HG02852 (cell line): ENCODE measurements around the gene FBXO9.

Experiments used
- ATAC-seq: cut with Tn5 transposase; IDR thresholded peaks from one replicate; pipeline ENCODE4 v1.9.1; 2021; ENCODE audit warnings: mild to moderate bottlenecking, moderate library complexity; ENCODE audit not compliant: unreplicated experiment

Gene FBXO9

DNA sequence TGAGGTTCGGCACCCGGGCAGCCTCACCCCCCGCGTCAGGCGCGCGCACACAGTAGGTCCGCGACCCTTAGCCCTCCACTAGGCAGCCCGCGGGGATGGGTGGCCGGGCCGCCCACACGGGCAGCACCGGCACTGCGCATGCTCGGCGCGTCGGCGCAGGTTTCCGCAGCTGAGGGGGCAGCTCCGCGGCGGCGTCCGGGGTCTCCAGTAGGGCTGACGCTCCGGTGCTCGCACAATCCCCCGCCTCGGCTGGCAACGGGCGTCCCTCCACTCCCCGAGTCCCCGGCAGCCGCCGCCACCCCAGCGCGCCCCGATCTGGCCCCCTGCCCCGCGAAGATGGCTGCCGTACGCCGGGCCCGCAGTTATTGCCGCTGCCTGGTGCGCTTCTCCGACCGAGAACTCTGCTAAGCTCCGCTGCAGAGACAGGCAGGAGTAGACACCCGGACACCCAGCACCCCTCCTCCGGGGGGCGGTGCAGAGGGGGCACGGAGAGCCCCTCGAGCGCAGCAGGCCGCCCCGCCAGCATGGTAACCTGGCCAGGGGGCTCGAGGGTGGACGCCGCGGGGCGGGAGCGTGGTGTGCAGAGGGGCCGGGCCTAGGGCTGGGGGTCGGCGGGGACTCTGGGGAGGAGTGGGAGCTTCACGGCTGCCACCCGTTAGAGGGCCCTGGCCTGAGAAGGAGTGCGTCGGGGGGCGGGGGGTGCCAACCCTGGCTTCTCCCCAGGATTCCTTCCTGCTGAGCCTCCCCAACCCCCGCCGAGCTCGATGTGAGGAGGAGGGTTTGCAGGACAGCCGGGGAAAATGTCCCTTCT is at the start of gene FBXO9:
TSS of gene FBXO9 (plus strand) at position 139 of the 811 bp plus-strand sequence. CDS start at position 525, 386 bp downstream.
- peak; percentile 46 for ATAC-seq

DNA sequence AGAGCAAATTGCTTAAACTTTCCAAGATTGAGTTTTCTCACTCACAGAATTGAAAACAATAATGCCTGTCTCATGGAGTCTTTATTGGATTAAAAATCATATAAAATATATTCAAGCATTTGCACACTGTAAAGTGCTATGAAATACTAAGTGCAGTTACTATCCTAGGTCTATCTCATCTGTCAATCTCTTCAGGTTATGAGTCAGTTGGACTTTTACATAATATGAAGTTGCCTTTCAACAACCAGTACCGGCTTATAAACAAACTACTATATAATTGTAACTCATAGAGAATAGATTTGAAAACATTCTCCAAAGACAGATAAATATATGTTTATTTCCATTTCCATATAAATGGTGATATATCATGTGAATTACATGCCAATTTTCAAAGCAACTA is 49.7 kb upstream of the FBXO9 start:
- no peak for ATAC-seq

DNA sequence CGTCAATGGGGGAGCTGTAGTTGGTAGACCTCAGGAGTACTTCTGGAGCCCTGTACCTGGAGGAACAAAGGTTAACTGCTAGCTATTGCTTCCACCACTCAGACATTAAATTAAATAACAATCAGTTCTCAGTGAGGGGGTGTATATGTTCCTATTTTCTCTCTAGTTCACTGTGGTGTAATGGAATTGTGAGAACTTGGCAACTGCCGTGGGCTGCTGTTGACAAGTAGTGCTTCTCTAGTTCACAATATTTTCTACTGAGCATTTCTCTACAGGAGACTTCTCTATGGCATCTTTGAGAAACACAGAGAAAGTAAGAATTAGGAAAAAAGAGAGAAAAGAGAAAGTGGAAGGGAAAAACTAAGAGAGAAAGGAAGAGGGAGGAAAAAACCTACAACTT is 46.8 kb upstream of the FBXO9 start:
- no peak for ATAC-seq

DNA sequence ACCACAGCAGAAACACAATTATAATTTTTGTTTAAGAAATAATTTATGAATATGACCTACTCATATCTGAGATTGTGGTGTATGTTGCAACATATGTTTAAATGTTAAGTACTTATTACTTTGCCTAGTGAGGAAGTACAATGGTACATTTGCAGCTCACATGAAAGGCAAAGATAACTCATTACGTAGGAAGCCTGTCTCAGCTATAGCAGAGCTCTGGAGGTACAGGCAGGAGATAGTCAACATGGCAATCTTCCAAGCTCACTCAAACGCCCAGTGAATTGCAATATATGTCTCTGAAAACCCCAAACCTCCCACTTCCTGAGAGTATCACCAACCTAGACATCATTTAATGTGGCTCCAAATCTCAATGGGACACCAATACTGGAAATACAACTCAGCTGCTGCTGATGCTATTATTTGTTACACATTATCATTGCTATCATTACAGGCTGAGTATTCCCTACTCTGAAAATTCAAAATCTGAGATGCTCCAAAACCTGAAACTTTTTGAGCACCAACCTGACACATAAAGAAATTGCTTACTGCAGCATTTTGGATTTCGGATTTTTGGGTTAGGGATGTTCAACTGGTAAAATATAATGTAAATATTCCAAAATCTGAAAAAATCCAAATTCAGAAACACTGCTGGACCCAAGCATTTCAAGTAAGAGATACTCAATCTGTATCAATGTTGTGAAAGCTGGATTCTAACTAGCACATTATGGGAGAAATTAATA is 45.0 kb upstream of the FBXO9 start:
- no peak for ATAC-seq

DNA sequence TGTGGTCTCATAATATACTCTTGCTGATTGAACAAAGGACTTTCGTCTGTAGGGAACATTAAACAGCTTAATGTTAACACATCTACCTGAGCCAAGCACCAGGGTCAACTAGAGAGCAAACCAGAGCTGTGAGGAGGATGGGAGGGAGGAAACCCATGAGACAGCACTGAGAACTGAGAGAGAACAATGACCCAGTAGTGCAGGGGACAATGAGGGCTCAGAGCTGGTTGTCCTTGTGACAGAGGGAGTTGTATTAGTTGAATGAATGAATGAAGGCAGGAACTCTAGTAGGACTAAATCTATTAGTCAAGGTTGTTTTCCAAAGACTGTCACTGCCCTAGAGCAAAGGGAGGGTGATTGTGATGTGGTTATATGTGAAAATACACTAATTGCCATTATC is 41.9 kb upstream of the FBXO9 start:
- no peak for ATAC-seq

DNA sequence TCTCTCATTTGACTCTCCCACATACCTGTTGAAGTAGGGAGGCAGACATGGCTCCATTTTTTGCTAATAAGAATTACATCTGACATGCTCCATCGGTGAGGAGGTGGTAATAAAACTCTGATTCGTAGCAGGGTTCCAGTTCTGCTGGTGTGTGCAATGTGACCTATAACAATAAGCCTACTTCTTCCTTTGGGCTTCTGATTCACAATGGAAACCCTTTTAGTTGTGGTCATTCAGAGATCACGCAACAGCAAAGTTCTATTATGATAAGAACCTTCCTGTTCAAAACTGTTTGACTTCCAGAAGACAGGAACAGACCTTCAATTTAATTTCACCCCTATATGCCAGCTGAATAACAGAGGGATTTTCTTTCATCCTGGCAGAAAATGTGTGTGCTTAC is 38.7 kb upstream of the FBXO9 start:
- no peak for ATAC-seq

DNA sequence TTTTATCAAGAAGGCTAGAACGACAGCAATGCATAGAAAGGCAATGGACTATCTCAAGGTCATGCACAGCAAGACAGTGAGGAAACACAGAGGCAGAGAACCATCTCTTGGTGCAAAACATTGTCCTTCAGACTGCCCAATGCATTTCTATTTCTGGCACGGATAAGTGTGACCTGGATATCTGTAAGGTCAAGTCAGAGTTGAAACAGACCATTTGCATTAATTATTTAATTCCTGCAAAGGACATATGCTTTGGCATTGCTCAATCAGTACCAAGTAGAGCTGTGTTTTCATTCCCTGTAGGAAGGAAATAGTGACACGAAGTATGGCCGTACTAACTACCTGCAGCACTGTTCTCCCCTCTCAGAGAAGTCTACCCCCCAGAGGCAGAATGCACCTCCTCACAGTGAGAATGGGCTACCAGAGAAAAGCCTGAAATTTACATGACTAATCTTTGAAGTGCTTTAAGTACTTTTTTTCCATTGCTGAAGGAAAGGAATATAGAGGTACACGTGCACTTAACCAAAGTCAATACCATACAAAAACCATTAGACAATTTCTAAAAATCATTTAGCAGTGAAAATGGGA is 38.0 kb upstream of the FBXO9 start:
- ATAC-seq, result no peak

DNA sequence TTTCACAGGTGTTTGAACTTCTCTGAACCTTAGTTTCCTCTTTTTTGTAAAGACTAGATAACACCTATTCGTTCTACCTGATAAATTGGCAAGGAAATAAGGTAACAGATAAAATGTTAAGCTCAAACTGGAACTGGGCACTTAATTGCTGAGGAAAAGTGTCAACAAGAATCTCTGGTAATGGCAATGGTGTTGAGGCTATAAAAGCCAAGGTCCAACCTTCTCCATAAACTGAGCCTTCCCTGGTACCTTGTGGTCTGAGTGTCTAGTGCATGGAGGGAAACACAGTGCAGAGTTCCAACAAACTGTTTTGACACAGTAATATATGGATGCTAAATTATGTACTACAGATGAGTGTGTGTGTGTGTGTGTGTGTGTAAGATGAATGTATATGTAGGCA is 36.7 kb upstream of the FBXO9 start:
- no peak for ATAC-seq

DNA sequence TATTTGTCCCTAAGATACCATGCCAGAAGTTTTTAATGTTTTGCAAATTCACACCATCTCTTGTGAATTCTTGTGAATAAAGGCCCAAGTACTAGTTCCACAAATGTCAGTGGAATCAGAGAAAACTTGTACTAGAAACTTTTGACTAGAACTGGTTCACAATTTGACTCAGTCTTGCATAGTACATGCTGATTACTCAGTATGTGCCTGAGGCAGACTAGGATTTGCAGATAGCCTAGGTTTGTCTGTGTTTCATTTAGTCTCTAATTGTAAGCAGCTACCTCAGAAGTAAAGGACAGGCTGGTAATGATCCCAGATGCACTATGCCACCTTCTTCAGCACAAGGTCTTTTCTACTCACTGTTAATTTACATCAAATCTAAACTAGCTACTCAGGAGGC is 35.9 kb upstream of the FBXO9 start:
- ATAC-seq, result no peak

DNA sequence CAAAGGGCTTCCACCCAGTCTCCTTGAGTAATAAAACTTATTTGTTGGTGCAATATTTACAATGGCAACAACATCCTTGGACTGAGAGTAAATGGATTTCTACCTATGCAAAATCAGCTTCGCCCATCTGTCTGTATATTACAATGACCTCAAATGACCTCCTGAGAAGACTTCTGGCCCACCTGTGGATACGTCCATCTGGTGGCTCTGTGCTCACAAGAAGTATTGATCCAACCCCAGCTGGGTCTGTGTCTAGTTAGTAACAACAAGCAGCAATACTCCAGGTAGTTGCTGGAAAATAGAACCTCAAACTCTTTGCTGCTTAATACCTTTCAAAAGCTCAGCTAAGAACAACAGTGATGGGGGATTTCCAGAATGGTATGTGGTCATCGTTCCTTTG is 35.4 kb upstream of the FBXO9 start:
- ATAC-seq, result no peak

DNA sequence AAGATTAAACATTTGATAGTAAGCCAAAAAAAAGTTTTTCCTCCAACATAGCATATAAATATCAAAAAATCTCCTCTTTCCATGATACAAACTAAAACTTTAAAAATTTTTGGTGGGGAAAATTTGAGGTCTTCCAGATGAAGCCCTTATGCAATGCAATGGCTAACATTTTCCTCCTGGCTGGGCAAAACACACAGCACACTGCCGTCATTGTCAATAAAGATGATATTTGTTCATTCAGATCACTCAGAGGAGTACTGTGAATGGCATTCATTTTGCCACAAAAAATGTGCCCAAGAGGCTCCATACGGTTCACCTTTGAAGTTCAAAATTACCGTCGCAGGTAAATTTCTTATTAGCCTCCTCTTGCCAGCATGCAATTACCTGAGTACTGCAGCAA is 33.9 kb upstream of the FBXO9 start:
- no peak for ATAC-seq

DNA sequence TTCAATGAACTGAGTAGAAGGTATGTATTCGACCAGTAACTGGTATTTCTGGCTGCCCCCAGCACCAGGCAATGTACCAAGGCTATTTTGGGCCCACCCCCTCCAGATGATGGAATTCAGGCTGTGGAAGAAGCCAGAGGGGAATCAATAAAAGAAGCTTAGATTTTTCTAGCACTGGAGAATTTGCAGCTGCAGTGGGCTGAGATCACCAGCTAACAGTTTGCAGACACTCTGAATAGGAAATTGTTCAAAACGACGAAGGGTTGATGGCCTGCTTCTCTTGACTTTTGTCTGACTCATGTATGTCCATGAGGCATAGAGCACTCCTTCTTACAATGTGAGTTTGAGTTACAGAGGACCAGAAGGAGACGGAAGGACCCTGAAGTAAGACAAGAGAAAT is 32.4 kb upstream of the FBXO9 start:
- no peak for ATAC-seq

DNA sequence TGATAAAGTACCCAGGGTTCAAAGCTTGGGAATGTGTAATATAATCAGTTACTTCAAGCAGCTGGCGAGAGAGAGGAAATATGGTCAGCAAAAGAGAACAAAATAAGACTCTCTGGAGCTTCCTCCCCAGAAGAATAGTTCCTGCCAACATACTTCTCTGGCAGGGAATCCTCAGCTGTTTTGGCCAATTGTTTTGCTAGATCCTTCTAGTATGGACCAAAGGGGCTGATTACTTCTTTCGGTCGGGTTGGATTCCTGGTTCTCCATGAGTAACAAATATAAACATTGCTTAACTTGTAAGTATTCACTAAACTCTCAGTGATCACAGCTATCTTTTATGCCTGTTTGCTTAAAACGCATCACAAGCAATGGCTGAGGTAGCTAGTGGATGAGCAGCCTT is 31.4 kb upstream of the FBXO9 start:
- ATAC-seq, result no peak

DNA sequence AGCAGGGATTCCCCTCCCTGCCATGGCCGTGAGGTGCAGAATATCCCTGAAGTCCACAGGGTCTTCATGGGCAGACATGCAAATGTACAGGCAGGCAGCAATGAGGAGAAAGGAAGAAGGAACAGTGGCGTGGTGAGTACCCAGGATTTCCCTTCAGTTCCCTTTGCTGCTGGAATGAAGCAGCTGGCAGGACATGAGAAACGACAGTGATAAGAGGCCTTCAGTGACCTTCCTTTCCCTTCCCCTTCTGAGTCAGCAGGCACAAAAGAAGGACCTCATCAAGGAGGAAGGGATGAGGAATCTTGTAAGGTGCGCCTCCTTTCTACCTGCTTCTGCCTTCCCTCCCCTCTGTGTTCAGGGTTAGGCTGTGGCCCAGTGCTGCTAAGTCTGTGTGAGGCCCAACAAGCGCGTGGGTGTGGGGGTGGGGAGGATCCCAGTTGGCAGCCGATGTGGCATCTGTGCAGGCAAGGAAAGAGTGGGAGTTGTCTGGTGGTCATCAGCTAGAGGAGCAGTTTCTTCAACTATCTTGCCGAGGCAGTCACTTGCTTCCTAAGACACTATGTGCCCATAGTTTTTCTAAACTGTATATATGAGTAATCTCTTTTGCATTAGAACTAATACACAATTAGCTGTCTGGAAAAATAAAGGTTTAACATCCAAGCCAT is 29.5 kb upstream of the FBXO9 start:
- ATAC-seq, result no peak

DNA sequence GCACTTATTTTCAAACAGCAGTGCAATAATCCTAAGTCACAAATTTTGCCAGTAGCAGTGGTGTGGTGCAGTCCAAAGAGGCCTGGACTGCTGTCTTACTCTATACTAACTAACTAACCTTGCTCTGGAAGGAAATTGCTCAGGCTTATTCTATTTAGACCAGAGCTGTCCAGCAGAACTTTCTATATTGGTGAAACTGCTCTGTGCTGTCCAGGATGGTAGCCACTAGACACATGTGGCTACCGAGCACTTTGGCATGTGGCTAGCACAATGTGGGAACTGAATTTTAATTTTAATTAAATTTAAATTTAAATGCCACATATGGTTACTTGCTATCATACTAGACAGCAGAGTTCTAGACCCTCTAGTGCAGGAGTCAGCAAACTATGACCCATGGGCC is 27.1 kb upstream of the FBXO9 start:
- no peak for ATAC-seq

DNA sequence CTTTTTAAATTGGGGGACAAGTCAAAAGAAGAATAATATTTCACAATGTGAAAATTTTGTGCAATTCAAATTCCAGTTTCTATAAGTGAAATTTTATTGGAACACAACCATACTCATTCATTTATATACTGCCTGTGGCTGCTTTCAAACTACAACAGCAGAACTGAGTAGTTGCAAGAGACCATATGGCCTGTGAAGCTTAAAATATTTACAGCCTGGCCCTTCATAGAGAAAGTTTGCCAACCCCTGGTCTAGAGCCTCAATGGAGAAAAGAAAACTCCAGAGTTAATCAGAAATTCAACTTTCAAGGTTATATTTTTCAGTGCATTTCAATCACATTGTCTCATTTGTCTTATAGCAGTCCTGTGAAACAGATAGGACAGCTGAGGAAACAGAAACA is 26.6 kb upstream of the FBXO9 start:
- no peak for ATAC-seq

DNA sequence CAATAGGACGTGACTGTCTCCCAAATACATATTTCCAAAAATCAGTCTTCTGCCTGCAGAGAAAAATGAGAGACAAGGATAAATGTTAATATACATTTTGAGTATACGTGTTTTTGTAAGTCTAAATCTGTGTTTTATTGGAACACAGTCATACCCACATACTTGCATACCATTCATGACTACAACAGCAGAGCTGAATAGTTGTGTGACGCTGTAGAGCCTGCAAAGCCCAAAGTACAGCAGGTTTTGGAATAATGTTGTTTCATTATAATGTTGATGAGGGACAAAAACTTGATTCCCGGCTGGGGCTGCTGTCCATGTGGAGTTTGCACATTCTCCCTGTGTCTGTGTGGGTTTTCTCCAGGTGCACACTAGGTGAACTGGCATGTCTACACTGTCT is 23.8 kb upstream of the FBXO9 start:
- no peak for ATAC-seq

DNA sequence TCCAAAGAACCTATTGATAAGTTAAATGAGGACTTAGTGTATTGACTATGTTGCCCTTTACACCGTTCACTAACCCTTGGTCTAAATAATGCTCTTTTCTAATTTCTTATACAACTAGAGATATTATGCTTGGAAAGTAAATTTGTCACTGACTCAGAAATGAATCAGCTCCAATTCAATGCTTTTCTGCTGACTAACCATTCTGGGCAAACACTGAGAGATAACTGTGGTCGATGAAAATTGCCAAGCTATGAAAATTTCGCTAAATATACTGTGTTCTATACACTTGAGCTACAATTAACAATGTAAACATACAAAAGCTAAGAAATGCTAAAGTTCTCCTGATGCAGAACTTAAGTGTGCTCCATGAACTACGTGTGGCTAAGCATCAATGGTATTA is 23.1 kb upstream of the FBXO9 start:
- ATAC-seq, result no peak

DNA sequence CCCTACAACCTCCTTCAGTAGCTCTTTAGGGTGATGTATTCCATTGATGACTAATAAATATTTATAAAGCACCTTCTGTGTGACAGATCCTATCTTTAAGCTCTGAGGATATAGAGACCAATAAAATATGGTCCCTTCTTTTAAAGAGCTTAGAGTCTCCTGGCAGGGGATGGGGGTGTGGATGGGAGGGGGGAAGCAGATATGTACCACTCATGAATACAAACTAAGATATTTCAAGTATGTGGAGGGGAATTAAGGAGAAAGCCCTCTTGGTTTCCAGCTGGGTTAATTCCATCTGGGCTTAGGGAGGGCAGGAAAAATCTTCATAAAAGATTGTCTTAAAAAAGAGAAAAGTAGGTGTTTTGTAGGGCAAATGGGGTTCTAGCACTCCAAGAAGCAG is 21.6 kb upstream of the FBXO9 start:
- no peak for ATAC-seq

DNA sequence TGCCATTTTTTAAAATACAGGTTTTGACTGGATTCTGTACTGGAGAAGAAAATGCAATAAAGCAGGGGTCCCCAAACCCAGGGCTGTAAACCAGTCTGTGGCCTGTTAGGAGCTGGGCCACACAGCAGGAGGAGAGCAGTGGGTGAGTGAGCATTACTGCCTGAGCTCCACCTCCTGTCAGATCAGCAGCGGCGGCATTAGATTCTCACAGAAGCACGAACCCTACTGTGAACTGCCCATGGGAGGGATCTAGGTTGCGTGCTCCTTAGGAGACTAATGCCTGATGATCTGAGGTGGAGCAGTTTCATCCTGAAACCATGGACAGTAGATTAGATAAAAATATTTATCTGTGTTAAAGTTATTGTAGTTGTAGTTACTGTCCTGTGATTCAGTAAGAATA is 21.1 kb upstream of the FBXO9 start:
- ATAC-seq, result no peak

DNA sequence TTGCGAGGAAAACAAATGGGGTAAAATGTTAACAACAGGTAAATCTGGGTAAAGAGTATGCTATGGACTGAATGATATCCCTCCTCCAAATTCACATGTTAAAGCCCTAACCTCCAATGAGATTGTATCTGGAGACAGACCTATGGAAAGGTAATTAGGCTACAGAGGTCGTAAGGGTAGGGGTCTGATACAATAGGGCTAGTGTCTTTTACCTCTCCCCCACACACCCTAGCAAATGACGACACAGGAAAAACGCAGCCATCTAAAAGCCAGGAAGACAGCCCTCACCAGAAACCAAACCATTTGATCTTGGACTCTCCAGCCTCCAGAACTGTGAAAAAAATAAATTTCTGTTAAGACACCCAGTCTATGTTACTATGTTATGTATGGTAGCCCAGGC is 20.6 kb upstream of the FBXO9 start:
- ATAC-seq, result no peak
